Ovary (tissue), 3 donors: Measurements from ENCODE around the gene FMN1.

ENCODE experiments used
- EP300 ChIP-seq: sonication (generic); formaldehyde crosslinking; IDR thresholded peaks from one replicate; pipeline ENCODE4 v1.6.1; 2017; ENCODE audit warnings: antibody characterized with exemption
- POLR2A ChIP-seq: fragments of 450-650 bp; IDR thresholded peaks from one replicate; pipeline ENCODE4 v1.6.1; 2017; ENCODE audit warnings: antibody characterized with exemption, mild to moderate bottlenecking, moderate library complexity
- TF ChIP-seq, protein P1 (sequence below), 3 donors: fragments of 450-650 bp in 2 of 3; fragments of 200-600 bp in 1 of 3; IDR thresholded peaks; one replicate each; pipeline versions ENCODE4 v1.5.1 to v1.8.0; 2016 to 2022; ENCODE audit warnings: antibody characterized with exemption in 3 of 3, mild to moderate bottlenecking in 1 of 3
- donor health status: DM: no; HTN: no; CAD: no.

- TF ChIP-seq, protein P1, sequence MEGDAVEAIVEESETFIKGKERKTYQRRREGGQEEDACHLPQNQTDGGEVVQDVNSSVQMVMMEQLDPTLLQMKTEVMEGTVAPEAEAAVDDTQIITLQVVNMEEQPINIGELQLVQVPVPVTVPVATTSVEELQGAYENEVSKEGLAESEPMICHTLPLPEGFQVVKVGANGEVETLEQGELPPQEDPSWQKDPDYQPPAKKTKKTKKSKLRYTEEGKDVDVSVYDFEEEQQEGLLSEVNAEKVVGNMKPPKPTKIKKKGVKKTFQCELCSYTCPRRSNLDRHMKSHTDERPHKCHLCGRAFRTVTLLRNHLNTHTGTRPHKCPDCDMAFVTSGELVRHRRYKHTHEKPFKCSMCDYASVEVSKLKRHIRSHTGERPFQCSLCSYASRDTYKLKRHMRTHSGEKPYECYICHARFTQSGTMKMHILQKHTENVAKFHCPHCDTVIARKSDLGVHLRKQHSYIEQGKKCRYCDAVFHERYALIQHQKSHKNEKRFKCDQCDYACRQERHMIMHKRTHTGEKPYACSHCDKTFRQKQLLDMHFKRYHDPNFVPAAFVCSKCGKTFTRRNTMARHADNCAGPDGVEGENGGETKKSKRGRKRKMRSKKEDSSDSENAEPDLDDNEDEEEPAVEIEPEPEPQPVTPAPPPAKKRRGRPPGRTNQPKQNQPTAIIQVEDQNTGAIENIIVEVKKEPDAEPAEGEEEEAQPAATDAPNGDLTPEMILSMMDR (IDR thresholded peaks at IDR 0.05): no peak
- TF ChIP-seq POLR2A: no peak
- TF ChIP-seq EP300: no peak
These were observed 80.7 kb downstream of the FMN1 start for GRCh38 chr15:33113666-33114373.
